Fibroblast of peridontal ligament (primary cell): ENCODE measurements around the gene ADAMTS13.
"Not testable (repeated sequence)": the region's sequence is repeated elsewhere in the genome, so short reads cannot be mapped to it uniquely, and the experiment has no call there.

ENCODE experiments used
- DNase-seq: peaks from one replicate; pipeline ENCODE4 v3.0.0-alpha.2; 2010; ENCODE audit errors: extremely low read depth

Gene ADAMTS13

DNA sequence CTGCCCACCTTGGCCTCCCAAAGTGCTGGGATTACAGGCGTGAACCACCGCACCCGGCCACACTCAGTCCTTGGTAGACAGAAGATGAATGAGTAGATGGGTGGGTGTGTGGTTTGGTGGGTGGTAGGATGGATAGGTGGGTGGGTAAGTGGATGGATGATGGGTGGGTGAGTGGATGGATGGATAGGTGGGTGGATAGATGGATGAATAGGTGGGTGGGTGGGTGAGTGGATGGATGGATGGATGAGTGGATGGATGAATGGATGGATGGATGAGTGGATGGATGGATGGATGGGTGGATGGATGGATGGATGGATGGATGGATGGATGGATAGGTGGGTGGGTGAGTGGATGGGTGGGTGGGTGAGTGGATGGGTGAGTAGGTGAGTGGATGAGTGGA, 29.9 kb upstream of the ADAMTS13 start:
- DNase-seq, result not testable (repeated sequence)

DNA sequence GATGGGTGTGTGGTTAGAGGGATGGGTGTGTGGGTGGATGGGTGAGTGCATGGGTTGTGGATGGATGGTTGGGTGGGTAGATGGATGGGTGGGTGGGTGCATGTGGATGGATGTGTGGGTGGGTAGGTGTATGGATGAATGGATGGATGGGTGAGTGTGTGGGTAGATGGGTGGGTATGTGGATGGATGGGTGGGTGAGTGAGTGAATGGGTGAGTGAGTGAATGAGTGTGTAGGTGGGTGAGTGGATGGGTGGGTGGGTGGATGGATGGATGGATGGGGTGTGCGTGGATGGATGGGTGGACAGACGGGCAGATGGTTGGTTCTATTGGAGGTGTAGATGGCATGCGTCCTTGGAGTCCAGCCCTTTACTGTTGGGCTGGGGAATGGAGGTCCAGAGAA, 28.8 kb upstream of the ADAMTS13 start:
- DNase-seq, result no peak

DNA sequence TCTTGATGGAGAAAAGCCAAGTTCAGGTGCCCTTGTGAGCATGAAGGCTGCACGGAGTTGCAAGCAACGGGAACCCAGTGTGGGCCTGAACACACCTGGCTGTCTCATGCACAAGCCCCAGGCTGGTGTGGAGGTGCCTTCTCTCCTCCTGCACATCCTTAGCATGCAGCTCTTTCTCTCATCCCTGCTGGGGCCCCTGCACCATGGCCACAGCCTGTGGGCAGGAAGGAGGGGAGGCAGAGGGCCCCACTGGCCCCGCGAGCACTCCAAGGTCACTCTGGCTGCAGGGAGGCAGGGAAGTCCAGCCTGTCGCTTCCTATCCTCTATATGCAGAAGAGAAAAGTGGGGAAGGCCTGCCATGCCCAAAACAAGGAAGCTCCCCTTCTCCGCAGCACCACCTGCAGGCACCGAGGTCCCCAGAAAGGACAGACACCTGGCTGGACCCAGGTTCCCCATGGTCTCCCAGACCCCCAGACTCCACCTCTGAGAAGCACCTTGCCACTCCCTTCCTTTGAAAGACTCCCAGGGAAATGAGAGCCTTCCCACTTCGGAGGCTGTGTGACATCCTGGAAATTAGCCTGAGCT, 27.4 kb upstream of the ADAMTS13 start:
- DNase-seq, result no peak

DNA sequence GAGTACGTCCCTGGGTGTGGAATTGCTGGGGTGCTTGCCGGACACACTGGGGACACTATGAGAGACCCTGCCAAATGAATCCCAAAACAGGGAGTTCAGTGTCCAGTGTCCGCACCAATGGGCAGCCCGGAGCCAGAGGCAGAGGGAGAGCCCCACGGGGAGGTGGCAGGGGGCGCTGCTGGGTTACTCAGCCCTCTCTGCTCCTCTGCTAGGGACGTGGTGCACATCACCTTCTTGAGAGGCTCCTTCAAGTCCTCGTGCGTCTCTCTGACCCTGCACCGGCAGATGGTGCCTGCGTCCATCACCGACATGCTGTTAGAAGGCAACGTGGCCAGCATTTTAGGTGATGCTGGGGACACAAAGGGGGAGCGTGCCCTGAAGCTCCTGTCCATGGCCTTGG, 25.2 kb upstream of the ADAMTS13 start:
- no peak for DNase-seq

DNA sequence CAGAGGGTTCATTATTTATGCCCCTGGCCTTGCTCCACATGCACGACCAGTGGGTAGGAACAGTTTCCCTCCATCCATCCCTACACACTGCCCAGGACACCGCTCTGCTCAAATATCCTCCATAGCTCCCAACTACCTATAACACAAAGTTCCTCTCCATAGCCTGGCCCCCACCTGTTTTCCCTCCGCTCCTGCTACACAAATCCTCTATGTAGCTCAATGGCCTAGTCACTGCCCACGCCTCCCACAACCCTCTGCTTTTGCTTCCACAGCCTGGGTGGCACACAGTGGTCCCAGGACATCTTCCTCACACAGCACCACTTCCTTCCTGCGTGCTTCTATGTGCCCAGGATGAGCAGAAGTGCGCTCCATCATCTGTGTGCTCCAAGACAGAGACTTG, 24.8 kb upstream of the ADAMTS13 start:
- DNase-seq, result no peak

DNA sequence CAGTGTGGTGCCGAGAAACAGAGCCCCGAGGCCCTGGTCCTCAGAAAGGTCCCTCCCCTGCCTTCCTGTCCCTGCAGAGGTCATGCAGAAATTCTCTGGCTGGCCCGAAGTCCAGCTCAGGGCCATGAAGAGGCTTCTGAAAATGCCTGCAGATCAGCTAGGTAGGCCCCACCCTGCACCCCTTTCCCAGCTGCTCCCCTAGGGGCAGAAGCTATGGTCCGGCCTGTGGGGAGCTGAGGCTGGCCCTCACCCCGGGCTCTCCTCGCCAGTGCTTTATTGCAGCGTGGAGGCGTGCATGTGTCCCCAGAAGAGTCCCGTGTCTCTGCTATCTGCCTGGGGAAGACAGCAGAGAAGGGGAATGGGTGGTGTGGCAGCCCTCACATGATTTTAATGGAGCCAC, 24.3 kb upstream of the ADAMTS13 start:
- DNase-seq, result no peak

DNA sequence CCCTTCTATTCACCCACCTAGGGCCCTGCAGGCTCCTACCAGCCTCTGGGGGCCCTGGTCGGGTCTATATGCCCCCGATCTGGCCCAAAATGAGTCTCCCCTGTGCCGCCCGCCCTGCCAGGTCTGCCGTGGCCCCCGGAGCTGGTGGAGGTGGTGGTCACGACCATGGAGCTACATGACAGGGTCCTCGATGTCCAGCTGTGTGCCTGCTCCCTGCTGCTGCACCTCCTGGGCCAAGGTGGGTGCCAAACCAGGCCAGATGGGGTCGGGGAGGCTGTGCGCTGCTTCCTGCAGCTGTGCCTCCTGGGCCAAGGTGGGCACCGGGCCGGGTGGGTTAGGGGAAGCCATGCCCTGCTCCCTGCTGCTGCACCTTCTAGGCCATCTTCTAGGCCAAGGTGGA, 21.9 kb upstream of the ADAMTS13 start:
- no peak for DNase-seq

DNA sequence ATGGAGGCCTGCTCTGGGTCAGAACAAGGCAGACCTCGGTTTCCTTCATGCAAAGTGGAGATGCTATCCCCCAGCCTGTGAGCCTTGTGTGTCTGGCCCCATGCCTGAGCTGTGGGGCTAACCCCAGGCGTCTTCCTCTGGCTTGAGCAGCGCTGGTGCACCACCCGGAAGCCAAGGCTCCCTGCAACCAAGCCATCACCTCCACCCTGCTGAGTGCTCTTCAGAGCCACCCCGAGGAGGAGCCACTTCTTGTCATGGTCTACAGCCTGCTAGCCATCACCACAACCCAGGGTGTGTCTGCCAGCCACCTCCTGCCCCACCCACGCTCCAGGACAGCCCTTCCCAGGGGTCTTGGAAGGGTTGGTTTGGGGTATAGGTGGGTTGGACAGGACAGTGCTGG, 20.6 kb upstream of the ADAMTS13 start:
- DNase-seq, result no peak

DNA sequence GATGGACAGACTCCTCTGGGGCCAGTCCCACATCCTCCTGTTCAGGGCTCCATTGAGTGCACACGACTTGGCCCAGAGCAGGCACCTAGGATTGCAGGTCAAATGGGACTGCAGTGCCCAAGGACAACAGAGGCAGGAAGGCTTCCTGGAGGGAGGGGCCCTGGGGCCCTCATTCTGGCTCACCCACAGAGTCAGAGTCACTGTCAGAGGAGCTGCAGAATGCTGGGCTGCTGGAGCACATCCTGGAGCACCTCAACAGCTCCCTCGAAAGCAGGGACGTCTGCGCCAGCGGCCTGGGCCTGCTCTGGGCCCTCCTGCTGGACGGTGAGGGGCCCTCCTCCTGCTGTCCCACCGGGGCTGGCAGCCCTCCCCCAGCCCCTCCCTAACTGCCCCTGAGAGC, 19.5 kb upstream of the ADAMTS13 start:
- no peak for DNase-seq

DNA sequence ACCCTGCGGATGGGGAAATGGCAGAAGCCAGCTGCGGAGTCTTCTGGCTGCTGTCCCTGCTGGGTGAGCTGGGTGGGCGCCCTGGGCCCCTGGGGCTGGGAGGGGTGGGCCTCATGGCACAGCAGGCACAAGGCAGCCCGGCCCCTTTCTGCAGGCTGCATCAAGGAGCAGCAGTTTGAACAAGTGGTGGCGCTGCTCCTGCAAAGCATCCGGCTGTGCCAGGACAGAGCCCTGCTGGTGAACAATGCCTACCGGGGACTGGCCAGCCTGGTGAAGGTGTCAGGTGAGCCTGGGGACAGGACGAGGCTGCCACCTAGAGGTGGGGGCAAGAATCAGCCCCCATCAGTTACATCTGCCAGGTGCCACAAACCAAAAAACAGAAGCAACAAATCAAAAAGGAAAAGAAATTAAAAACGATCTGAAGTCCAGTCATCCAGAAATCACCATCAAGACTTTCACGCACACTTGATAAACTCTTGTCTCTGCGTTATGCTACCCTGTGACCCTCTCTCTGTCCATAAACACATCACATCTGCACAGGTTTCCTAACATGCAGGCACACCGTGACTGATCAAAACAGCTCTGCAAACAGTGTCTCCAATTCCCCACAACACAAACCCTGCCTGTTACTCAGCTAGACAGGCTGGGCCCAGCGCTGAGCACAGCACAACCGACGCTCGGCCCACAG, 18.3 kb upstream of the ADAMTS13 start:
- no peak for DNase-seq

DNA sequence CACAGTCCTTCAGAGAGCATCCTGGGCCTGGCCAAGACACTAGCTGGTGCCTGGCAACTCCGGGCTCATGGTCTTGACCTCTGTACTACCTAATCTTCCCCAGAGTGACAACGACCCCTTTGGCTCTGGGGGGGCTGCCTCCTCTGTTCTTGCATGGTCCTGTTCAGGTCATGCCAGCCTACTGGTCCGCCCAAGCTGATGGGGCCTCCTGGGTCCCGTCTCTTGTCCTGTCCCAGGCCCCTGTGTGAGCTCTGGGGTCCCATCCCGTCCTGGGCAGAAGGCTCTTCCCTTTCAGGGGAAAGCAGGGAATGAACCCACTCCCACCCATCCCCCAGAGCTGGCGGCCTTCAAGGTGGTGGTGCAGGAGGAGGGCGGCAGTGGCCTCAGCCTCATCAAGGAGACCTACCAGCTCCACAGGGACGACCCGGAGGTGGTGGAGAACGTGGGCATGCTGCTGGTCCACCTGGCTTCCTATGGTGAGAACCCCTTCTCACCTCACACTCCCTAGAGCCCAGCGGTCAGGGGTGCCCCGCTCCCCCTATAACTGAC, 17.6 kb upstream of the ADAMTS13 start:
- DNase-seq, result no peak

DNA sequence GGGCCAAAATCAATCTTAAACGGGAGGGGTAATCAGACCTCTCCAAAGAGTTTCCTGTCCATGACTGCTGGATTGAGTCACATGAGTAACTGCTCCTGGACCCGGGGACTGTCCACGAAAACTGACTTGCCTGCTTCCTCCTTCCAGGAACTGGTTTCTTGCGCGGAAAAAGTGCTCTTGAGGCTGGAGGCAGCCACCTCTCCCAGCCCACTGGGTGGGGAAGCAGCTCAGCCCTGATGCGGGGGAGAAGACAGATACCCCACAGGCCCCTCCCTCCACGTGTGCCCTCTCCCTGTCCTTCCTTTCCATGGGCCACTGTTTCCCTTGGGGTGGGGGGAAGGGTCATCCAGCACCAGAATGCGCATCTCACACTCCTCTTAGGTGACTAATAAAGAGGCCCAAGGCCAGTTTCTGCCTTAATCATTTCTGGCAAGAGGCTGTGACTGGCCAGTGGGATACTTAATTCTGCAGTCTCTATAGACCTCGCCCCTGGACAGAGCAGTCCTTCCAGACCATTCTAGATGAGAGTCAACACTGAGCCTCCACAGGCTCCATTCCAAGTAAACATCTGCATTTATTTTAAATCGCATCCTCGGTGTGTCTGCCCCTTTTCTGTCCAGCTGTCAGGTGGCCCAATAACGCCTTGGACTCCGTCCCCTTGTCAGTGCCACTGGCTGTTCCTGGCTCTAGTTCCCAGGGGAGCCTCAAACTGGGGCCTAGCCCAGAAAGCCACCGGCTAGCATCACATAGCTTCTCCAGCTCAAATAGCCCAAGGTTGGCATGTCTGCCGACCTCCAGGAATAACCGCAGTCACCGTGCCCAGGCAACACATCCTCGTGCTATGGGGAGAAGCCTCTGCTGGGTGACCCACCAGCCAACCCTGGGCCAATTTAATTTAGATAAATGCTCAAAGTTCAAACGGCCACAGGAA, 16.4 kb upstream of the ADAMTS13 start:
- DNase-seq, result no peak

DNA sequence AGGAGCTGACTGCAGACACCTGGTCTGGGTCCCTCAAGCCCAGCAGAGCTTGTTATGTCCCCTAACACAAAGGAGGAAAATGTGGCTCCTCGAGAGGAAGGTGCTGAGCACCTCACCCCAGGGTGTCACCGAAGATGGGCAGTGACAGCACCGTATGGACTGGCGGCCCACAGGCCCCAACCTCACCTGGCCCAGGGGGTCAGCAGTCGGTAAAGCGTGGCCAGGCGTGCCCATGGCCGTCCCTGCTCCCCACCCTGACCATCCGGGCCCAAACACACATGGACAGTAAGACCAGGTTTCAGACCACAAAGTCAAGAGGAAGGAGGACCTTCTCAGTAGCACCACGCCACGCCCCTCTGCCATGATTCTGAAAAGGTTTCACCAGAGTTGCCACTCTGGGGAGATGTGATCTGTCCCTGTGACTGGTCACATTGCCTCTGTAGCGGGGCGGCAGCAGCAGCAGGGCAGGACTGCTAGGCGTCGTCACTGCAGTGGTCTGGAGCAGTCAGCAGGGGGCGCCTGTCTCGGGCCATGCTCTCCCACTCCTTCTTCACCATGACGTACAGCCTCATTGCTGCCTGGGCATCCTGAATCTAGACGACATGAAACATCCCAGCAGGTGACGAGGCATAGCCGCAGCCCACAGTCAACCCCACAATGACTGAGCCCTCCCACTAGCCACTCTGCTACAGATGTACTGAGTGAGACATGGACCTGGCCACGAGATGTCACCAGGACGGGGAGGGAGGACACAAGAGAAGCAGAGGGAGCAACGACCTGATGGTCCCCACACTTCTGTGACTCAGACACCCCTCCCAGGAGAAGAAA, 15.5 kb upstream of the ADAMTS13 start:
- peak; percentile 67 for DNase-seq

DNA sequence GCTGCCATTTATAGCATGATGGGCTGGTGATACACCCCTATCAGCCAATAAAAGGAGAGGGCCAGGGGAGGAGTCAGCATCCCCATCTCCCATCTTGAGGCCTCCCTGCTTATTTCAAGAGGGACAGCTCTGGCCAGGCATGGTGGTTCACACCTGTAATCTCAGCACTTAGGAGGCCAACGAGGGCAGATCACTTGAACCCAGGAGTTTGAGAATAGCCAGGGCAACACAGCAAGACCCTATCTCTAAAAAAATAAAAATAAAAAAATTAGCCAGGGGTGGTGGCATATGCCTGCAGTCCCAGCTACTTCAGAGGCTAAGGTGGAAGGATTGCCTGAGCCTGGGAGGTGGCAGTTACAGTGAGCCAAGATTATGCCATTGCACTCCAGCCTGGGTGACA, 14.1 kb upstream of the ADAMTS13 start:
- no peak for DNase-seq

DNA sequence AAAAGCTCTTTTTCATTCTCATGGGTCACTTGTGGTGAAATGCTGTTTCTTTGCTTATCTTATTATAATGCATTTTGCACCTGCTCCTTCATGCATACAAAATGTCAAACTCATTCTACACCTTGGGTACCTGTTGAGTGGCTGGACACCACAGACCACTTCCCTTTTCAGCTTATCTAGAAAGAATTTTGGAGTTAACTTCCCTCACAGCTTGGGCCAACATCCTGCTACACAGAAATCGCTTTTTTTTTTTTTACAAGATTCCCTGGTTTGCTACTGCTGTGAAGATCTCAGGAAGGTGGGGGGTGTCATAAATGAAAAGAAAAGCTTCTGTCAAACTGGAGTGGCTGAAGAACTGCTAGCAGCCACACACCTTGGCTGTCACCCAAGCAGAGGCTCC, 7.0 kb upstream of the ADAMTS13 start:
- no peak for DNase-seq

DNA sequence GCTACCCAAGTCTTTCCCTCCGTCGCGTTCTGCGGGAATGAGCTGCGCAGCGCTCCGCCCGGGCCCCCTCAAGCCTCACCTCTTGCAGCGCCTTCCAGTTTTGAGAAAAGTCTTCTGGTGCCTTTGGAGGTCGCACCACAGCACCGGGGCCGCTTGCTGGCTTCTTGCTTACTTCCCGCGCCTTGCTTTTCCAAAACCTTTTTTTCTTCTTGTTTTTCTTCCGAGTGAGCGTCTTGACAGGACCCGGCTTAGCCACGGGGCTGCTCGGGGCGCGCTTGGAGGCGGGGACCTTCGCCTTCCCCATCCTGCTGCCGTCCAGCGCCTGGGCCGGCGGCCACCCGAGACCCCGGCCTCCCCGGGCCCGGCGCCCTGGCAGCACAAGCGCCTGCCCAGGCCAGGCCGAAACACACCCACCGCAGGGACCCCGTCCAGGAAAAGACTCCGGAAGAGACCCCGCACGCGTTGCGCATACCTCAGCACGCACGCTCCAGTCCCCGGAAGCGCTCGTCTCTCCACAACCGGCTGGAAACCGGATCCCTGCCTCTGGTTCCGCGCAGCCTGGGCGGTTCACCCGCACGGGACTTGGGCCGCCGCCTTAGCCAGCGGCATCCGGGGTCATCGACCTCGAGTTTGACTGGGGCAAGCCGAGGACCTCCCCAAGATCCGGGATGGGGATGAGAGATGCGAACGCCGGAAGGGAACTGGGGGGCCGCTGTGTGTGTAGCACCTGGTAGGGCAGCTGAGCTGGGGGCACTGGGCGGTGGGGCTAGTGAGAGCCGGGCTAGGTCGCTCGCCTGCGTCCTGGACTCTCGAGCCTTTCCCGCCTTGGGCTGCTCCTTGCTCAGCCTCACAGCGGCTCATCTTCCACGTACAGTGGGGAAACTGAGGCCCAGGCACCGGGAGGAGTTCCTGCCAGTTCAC, 4.4 kb upstream of the ADAMTS13 start, which contains the start of gene REXO4:
REXO4 (minus strand) TSS at position 470 of the 921 bp plus-strand sequence; CDS start at position 304, 166 bp downstream.
- DNase-seq, result peak; percentile 87

DNA sequence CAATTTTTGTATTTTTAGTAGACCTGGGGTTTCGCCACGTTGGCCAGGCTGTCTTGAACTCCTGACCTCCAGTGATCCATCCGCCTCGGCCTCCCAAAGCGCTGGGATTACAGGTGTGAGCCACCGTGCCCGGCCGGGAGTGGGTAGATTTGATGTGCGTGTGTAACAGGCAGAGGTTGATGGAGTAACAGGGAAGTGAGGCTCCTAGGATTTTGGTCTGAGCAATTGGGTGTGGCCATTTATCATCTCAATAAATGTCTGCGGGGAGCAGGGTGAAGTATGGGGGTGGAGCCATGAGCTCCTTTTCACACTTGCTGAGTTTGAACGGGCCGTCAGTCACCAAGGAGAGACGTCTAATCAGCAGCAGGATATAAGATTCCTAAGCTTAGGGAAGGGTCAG, 3.2 kb upstream of the ADAMTS13 start:
- DNase-seq, result no peak

DNA sequence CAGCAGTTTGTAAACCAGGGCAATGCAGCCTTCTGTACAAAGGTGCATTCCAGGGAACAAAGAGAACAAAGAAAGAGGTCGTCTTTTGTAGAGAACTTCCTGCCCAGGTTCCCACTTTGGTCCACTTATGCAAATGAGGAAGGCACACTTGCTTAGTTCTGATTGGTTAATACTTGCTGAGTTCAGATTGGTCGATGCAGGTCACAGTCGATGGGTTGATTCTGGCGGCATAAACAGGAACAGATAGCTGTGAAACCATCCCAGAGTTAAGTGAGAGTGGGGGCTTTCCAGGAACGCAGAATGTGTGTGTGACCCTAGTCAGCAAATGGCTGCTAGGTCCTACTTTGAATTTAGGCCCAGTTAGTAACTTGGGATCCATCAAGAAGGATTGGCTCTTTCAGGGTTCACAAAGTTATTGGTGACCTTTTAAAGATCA, 1.8 kb upstream of the ADAMTS13 start:
- DNase-seq, result no peak

DNA sequence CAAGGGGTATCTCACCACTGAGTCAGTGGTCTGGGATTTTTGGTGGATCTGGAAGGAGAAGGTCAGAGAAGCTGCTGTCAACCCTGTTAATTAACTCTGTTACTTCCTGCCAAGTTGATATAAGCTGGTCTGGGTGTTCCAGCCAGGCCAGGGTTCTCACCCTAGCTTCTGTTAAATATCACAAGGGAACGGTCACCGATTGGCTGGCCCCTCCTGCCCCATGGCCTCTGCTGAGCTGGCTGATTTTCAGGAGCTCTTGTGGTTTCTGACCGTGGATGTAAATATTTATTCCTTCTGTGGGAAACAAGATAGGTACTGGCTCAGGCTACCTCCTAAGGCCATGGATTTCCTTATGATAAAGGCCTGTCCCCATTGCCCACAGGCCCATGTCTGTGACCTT, 1.0 kb downstream of the ADAMTS13 start:
- peak; percentile 11 for DNase-seq

DNA sequence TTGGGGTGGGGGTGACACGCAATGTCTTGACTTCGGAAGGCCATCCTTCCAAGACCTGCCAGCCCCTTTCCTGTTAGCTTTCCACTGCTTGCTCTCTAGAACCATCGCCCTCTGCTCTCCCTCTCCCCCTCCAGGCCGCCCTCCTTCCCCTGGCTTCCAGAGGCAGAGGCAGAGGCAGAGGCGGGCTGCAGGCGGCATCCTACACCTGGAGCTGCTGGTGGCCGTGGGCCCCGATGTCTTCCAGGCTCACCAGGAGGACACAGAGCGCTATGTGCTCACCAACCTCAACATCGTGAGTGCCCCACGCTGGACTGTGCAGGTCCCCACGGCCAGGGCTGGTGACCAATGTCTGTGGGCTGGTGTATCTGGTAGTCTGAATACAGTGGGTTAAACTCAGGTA, 2.0 kb downstream of the ADAMTS13 start:
- DNase-seq, result no peak
